Nucleus accumbens (tissue), 56 donors: ENCODE measurements around the gene LGSN.
"Not testable (repeated sequence)": the region's sequence is repeated elsewhere in the genome, so short reads cannot be mapped to it uniquely, and the experiment has no call there.

Source experiments
- DNase-seq, 56 donors: peaks; one replicate each; lab custom pipeline; 2025; lab: John Stamatoyannopoulos, UW

The LGSN gene

GRCh38 chr6:63307581-63308246 is 12.1 kb downstream of the LGSN start:
- no peak for DNase-seq

- DNase-seq = no peak
Measured at GRCh38 chr6:63306420-63306819, 13.4 kb downstream of the LGSN start.

GRCh38 chr6:63305277-63305676 is 14.5 kb downstream of the LGSN start:
- no peak for DNase-seq

DNA sequence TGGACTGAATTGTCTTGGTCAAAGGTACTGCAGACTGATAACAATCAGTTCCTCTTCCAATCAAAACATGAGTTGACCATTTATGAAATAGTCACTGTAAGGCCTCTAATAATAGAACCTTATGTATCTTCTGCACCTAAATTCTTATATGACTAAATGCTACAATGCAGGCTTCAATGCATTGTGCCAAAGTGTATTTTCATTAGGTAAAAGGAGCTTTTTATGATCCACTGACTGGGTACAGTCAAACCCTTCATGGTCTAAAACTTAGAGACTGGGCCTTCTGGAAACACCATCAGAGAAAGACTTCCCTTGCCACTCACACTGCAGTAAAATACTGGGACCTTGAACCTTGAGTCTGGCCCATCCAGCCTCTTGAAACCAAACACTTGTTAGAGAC is 16.3 kb downstream of the LGSN start:
- DNase-seq = no peak

DNA sequence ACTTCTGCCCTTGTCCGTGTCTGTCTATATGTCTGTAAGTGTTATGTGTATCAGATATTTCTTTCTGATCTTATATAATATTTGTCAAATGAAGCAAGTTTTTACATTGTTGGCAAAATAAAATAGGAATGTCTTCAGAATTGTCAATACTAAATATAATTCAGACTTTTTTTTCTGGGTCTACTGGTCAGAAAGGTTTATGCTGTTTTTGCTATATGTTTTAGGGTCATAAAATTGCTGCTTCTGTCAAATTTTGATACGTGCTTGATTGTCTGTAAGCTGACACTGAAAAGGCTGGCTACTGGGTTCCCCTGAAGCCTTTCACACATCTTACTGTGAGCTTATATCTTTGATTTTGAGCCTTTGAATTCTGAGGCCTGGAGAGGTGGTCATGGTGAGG is 20.1 kb downstream of the LGSN start:
- no peak for DNase-seq

DNA sequence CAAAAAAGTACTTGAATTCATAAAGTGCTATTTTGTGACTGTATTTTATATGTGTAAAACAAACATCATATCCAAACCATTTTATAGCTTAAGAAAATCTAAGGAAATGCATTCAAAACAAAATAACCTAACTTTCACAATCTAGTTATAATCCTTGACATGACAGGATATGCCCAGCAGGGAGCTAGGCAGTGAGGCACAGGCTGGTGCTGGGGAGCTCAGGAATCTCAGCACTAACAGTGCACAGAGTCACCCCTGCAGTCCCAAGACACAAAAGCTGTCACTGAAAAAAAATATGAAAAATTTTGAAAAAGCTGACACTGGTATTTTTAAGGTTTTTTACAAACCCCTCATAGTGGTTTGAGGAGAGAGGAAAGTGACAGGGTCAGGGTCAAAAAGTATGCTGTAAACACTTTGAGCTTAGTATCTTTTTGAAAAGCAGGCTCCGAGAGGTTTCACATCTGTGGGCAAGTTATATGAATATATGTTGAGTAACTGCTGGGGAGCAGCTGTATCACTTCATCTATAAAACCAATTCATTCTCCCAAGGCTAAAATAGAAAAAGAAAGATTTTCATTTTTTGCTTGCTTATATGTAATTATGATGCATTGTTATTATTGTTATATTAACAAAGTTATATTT is 24.1 kb downstream of the LGSN start:
- no peak for DNase-seq

DNA sequence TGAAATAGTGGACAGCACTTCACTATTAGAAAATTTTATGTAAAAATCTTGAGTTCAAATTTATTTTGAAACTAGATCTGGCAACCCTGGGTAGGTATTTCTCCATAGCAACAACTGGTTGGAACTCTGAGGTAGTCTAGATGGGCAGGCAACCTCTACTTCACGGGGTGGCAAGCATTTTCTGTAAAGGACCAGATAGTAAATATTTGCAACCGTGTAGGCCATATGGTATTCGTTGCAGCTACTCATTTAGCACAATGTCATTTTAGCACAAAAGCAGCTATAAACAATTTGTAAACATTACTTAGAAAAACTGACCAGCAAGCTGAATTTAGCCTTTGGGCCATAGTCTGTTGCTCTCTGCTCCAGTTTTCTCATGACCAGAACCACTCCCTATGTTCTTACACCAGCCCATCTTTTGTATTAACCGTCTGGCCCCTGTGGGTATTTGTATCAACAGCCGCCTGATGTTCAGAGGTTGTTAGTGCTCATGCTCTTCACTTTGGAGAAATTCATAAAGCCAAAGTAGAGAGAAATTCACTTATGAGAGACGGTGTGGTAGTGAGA is 29.2 kb downstream of the LGSN start:
- no peak for DNase-seq

- no peak for DNase-seq
Measured at GRCh38 chr6:63289269-63289872, 30.4 kb downstream of the LGSN start.

- DNase-seq = no peak
Measured at GRCh38 chr6:63280639-63281180, 39.1 kb downstream of the LGSN start.

DNA sequence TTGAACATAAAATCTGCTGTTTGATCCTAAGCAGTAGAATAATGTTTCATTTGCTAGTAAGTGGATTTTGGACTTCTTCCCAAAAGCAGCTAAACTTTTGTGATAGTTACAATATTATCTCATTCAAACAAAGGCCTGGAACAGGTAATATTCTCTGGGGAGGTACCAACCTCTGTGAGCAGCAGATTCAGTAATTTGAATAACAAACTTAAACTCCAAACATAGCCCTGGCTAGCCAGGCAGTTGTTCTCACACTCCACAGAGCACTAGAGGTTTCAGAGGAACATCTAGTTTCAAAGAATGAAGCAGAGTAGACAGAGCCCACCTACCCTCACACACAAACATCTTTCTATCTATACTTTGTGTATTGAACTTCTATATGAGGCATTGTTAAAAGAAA is 40.9 kb downstream of the LGSN start:
- DNase-seq = no peak

- DNase-seq = no peak
Measured at GRCh38 chr6:63275953-63276352, 43.8 kb downstream of the LGSN start.

- not testable (repeated sequence) for DNase-seq
Measured at GRCh38 chr6:63274795-63275430, 44.9 kb downstream of the LGSN start.

GRCh38 chr6:63272397-63272796 is 47.4 kb downstream of the LGSN start:
- no peak for DNase-seq

- no peak for DNase-seq
Measured at GRCh38 chr6:63269470-63269869, 50.3 kb downstream of the LGSN start.

GRCh38 chr6:63268574-63268973 is 51.2 kb downstream of the LGSN start:
- DNase-seq = no peak

- DNase-seq = no peak
Measured at GRCh38 chr6:63267828-63268227, 52.0 kb downstream of the LGSN start.

- no peak for DNase-seq
Measured at GRCh38 chr6:63267046-63267445, 52.7 kb downstream of the LGSN start.

DNA sequence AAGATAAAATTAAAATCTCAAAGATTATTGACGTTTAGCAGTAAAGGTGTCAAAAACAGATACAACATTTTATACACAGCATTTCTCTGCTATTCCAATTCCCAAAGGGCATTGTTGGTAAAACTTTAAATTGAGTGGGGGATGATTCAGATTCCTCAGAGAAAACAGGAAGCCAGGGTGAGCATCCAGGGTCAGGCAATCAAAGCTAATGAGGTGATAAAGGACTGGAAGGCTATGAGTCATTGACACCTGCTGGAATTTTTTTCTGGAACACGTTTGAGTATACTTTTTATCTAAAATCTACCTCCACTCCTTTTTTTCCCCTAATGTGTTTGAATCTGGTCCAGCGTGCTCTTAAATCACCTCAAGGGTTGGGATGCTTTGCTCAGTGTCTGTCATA is 56.3 kb downstream of the LGSN start:
- DNase-seq = no peak

DNA sequence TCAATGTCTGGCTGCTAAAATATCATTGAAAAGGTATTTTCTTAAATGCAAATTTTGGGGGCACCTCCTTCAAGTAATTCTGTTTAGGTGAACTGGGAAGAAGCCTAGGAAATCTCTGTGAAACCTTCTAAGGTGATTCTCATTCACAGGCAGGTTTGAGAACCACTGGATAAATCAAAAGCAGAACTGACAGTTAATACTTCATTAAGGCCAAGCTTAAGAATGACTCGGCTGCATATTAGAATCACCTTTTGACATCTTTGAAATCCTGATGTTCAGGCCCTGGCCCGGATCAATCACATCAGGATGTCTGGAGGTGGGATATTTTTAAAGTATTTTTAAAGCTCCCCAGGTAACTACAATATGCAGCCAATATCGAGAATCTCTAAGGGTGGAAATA is 58.0 kb downstream of the LGSN start:
- DNase-seq = no peak

- no peak for DNase-seq
Measured at GRCh38 chr6:63259153-63259552, 60.6 kb downstream of the LGSN start.

DNA sequence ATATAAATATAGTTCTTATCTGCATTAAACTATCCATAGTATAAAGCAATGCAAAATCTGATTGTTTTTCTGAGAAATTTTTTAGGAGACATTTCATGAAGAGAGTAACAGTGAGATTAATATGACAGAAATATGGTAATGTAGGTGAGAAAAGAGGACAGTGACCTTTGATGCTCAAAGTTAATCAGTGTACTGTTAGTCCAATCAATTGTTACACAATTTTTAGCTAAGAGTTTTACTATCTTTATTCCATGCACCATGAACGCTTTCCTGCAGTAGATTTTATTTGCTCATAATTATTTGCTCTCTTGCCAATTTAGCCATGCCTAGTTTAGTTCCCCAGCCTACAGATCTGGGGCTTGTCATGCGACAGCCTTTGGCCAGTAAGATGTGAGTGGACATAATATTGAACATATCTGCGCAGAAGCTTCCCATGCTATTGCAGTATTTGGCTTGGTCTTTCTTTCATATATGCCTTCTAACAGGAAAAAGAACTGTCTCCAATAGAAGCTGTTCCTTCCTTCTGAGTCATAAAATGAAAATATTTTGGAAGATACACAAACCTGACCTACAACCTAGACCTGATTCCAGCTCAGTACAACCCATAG is 69.8 kb downstream of the LGSN start:
- no peak for DNase-seq
